Stimulated activated CD4-positive, alpha-beta T cell treated with anti-CD3 and anti-CD28 coated beads, Interleukin-12 subunit alpha, Interleukin-12 subunit beta, amount 100 ng/mL, for 48 hours (primary cell): Measurements from ENCODE around the gene IGFBP2.

Experiments
- DNase-seq, 3 donors: peaks; one replicate each; pipeline ENCODE4 v3.0.0-alpha.2; 2020; ENCODE audit warnings: low read depth in 2 of 3, low spot score in 1 of 3

IGFBP2 gene

DNA sequence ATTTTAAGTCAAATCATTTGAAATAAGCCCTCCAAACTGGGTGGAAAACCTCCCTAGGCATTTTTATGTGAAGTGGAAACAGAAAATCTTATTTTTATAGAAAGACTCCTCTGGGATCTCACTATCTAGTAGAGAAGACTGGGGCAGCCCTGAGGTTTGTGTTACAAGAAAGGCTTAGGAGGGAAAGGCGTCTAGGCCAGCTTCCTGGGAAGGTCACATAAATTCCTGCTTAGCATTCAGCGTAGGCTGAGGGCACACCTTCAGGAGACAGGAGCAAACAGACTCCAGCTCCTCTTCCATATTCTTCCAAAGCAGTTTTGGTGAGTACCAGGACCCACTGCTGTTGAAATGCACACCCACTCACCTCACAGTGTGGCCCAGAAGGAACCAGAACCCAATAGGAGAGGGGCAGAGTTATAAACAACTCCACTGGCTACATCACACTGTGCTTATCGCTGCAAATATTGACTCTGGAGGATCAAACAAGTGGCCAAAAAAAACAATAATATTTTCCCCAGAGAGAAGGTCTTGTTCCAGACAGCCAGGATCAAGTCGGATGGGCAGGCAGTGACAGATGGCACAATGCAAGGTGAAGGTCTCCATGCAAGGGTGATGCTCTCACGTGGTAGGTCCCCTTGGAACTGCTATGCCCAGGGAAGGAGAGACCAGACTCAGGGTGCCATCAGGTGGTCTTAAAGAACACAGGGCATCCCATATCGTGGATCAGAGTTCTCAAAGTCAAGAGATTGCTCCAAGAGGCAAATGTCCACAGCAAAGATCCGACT lies 17.7 kb upstream of the IGFBP2 start:
- DNase-seq: no peak

DNA sequence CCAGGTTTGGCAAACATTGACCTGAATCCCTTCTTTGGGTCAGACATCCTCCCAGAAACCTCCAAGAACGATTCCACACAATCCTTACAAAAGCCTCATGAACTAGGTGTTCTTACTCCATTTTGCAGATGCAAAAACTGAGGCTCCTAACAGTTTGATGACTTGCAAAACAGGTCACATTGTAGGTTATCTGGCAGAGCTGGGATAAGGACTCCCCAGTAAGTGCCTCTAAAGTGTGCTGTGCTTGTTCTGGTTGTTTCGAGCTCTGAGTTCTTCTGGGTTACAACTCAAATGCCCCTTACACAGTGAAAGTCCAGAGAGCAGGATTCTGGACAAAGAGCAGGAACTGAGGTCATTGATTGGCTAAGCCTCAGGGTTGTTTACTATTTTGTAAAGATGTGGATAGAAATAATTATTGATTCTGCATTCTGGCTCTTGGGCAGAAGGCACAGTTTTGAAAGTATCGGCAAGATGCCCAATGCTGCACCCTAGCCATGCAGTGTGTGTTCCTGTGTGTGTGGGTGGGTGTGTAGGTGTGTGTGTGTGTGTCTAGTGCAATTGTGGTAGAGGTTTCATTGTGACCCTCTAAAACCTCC lies 17.0 kb upstream of the IGFBP2 start:
- no peak for DNase-seq

DNA sequence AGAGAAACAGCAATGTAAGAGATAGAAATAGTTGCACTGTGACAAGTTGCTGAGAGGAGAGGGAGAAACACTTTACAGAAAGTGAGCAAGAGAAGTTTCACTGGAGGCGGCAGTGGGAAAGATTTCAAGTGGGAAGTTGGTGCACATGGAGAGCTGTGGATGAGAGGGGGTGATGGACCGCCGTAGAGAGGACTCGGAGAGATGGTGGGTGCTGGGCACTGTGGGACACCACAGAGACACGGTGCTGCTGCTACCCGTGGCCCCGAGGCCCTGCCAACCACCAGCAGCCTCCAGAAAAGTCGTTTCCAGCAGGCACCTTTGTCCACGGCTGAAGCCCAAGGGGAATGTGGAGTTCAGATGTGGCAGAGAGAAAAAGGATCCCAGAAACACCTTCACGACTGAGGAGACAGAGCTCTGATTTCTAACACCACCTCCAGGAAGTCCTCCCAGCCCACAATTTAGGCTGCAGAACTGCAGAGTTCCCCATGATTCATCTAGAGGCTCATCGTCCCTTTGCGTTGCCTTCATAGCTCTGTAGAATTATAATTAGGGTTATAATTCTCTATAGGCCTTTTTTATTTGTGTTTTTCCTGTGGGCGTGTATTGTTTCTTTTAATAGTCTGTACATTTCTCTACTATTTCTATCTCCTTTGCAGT lies 15.9 kb upstream of the IGFBP2 start:
- no peak for DNase-seq

DNA sequence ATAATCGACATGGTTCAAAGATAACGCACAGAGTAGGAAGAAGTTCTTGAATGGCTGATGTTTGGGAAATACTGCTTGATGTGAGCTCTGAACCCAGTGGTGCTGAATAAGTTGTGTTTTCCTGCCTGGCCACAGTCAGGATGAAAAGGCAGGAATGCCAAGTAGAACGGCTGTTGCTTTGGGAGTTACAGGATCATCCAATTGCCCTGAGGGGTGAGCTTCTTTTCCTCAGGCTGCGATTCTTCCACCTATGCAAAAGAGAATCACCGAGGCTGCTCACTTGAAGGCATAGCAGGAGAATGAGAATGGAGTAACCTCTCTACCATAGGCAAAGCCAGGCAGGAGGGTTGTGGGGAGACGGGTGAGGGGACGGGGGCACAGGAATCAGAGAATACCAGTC lies 14.4 kb upstream of the IGFBP2 start:
- DNase-seq: no peak

DNA sequence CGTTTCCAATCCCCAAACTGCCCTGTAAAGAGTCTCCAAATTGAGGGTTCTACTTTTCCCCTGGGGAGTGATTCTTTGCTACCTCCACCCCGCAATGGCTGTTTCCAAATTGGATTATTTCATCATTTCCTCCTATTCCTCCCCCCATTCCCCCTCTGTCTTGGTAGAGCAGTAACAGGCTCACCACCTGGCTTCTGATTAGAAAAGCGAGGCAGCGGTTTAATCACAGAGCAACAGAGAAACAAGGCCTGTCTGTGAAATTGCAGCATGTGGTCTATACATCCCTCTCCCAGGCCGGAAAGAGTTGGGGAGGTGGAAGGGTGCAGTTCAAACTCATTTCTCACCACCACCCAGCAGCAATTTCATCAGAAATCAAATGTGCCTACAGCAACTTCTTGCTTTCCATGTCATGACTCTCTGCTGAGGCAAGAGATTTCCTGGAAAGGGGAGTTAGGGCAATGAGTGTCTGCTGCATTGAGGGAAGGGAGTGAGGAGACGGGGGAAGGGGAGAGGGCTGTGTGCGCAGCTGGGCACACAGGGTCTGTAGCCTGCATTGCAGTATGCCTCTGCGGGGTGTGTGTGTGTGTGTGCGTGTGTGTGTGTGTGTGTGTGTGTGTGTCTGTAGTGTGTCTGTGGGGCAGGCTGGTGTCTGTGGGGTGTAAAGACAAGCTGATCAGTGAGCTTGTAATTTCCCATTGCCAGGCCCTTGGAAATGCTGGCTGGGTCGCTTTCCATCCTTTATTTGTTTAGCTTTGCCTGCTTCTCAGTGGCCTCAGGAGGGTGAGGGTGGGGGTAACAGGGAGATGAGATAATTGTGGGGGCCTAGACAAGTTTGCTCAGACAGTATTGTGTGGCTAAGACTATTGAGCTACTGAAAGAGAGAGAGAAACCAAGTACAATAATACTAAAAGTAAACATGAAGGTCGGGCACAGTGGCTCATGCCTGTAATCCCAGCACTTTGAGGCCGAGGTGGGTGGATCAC lies 13.5 kb upstream of the IGFBP2 start:
- DNase-seq: no peak

DNA sequence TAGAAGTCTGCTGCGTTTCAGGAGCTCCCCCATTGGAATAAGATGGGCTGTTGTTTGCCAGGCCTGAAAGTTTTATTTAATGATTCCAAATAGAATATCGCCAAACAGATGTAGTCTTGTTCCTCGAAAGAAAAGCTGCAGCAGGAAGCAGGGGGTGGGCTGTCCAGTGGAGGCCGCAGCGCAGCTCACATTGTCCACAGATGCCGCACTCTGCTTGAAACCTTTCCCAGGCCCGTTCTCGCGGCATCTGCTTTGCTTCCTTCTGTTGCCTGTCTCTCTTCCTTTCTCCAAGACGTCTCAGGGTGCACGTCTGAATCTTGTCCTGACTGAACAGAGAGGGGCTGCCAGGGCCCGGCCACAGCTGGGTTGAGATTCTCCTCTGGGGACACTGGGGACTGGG lies 12.4 kb upstream of the IGFBP2 start:
- no peak for DNase-seq

DNA sequence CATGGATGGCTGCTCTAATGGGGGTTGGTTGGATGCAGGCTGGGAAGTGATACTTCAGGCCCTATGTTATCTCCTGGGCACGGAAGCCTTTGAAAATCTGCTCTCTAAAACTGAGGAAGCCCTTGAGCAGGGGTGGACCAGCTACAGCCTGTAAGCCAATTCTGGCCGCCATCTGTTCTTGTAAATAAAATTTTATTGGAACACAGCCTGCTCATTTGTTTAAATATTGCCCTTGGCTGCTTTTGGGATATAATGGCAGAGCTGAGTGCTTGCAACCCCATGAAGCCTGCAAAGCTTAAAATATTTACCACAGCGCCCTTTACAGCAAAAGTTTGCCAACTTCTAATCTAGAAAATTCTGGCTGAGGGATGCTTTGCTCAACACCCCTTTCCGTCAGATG lies 11.9 kb upstream of the IGFBP2 start:
- no peak for DNase-seq

DNA sequence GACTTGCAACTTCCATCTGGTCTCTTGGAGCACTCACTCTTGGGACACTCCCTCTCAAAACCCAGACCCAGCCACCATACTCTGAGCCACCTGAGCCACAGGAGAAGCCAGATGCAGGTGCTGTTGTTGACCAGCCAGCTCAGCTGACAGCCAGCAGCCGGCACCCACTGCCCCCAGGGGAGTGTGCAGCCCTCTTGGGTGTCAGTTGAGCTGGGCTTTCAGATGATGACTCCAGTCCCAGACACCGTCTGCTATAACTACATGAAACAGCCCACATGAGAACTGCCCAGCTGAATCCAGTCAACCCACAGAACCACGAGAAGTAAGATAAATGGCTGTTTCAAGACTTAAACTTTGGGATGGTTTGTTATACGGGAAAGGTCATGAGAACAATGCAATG lies 10.7 kb upstream of the IGFBP2 start:
- DNase-seq: no peak

DNA sequence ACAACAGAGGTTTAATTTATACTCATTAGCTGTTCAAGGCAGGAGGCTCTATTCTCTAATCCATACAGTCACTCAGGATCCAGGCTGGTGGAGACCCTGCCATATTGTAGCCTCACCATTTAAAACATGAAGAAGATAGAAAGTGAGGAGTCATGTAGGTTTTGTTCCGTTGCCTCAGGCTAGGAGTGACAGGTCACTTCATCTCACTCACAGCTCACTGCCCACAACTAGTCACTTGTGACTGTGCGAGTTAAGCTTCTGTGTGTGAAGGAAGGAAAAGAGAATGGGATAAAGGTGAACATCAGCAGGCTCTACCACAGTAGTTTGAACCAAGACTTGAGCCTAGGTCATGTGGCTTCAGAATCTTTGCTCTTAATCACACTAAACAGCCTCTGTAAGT lies 9.0 kb upstream of the IGFBP2 start:
- no peak for DNase-seq

DNA sequence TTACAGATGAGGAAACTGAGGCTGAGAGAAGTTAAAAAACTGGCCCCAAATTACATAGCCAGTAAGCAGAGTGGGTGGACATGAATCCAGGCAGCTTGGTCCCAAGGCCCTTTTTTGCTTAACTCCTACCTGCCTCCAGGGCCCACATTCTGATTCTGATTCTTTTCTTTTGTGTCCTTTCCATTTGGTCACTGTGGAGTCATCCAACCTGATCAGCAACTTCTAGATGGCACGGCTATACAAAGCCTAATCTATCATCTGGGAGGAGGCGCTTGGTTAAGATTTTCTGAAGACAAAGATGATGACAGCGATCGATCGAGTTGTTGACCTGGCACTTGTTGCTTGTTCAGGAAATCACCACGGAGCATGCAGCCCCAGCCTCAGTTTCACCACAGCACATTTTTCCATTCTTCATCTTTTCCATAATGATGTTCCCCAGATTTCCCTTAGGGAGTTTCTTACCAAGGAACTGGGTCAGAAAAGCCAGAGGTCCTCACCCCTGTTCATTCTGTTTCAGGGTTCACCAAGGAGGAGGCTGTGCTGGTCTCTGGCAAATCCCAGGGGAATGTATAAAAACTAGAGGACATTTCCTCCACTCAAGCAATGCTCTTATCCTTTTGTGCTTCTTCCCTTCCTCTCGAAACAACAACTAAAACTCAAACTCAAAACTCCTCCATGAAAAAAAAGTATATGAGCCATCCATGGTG lies 6.9 kb upstream of the IGFBP2 start:
- no peak for DNase-seq

DNA sequence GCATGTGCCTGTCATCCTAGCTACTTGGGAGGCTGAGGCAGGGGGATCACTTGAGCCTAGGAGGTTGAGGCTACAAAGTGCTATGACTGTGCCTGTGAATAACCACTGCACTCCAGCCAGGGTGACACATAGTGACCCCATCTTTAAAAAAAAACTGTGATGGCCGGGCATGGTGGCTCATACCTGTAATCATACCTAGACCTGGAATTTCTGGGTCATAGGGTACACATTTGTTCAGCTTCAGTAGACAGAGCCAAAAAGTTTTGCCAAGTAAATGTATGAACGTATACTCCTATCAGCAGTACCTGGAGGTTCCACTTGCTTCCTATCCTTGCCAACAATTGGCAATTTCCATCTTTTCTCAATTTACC lies 6.4 kb upstream of the IGFBP2 start:
- DNase-seq: no peak

DNA sequence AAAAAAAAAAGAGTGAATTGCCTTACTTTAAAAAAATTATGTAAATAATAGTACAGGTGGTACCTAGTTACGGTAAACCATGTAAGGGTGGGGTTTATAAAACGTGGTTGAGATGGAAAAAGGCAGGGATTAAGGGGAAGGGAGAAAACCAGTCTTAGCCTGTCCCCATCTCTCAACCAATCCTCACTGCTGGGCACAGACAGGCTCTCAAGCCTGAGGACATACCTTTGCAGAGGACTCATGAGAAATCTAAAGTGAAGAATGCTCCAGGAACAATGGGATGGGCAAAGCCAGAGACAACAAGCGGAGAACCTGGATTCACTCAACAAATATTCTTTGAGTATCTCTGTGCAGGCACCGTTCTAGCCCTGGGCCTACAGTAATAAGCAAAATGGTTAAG lies 3.4 kb upstream of the IGFBP2 start:
- DNase-seq: no peak

DNA sequence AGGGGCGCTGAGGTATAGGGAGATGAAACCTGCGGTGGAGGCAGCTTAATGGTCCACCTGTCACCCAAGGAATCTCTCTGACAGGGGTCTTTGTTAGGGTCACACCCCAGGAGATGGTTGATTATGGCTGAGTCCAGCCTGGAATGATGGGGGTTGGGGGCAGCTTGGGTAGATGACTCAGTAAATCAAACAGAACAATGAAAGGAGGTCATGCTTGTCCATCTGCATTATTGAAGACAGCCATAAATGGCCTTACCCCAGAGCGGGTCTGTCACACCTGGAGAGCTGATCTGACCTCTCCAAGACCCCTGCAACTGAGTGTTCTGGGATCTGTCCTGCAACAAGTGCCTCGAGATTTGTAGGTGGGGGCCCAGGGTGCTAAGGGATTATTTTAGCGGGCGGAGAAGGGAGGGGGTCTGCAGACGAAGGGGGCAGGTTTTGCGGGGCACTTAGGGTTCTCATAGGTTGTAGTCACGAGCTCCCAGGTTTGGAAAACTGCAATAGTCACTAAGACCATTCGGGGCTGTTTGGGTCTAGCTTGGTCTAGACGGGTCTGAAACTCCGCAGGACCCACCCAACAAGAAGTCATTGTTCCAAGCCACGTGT lies 771 bp upstream of the IGFBP2 start:
- DNase-seq: no peak

DNA sequence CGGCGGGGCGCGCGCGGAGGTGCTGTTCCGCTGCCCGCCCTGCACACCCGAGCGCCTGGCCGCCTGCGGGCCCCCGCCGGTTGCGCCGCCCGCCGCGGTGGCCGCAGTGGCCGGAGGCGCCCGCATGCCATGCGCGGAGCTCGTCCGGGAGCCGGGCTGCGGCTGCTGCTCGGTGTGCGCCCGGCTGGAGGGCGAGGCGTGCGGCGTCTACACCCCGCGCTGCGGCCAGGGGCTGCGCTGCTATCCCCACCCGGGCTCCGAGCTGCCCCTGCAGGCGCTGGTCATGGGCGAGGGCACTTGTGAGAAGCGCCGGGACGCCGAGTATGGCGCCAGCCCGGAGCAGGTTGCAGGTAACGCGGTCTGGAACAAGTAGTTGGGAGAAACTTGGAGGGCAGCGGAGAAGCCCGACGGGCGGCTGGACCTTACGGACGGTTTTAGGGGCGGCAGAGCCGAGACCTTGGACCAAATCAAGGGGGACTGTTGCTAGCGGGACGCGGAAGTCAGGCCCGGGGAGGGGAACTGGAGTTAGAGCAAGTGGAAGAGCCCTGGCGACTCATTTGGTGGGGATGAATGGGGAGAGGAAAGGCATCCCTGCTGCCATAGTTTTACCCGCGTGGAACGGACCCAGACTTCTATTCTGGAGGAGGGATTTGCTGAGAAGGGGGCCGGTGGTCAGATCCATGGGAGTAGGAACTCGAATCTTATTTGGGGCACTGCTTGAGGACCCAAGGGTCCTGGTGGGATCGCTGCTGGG lies 573 bp downstream of the IGFBP2 start:
- DNase-seq: no peak

DNA sequence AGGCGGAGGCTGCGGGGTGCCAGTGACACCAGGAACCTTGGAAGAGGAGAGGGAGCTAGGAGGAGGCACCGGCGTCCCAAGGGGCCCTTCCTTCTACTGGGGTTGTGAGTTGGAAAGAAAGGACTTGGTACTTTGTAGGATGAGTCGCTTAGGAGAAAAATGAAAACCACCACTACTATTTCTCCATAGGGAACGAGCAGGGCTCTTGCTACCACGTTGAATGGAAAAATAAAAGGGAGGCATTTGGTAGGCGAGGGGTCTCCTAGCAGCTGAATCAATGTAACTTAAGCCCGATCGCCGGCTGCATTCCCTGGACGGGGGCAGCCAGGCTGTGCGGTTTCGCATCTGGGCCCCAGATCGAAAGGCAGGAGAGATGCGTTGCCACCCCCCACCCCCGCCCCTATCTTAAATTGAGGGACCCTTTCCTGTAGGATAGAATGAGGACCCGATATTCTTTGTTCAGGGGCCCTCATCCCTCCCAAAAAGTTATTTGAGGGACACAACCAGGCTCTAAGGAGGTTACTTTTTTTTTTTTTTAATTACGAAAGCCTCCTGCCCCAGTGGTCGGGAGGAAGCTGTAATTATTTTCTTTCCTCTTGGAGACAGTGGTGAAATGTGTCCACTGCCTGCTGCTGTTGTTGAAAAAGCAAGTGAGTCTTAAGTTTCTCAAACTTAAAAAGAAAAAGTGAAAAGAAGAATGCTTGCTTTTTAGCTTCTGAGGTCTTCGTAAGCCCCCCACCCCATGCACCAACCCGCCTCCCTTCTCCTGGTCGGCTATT lies 1.3 kb downstream of the IGFBP2 start:
- no peak for DNase-seq

DNA sequence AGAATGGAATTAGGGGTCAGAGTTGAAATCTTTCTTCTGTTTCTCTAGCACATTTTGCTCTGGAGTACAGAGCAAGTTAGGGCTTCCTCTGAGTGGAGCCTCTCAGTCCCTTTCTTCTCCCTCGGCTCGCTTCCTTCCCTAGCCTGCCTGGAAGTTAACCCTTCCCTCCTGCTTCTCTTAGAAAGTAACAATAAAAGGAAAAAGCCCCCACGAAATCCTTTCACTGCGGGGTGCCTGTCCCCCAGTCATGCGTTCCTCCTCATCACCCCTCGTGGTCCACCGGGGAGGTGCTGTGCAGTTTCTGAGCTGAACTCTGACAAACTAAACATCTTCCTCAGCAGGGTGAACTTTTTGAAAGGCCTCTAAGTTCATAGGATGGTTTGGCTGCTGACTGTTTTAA lies 2.0 kb downstream of the IGFBP2 start:
- no peak for DNase-seq

DNA sequence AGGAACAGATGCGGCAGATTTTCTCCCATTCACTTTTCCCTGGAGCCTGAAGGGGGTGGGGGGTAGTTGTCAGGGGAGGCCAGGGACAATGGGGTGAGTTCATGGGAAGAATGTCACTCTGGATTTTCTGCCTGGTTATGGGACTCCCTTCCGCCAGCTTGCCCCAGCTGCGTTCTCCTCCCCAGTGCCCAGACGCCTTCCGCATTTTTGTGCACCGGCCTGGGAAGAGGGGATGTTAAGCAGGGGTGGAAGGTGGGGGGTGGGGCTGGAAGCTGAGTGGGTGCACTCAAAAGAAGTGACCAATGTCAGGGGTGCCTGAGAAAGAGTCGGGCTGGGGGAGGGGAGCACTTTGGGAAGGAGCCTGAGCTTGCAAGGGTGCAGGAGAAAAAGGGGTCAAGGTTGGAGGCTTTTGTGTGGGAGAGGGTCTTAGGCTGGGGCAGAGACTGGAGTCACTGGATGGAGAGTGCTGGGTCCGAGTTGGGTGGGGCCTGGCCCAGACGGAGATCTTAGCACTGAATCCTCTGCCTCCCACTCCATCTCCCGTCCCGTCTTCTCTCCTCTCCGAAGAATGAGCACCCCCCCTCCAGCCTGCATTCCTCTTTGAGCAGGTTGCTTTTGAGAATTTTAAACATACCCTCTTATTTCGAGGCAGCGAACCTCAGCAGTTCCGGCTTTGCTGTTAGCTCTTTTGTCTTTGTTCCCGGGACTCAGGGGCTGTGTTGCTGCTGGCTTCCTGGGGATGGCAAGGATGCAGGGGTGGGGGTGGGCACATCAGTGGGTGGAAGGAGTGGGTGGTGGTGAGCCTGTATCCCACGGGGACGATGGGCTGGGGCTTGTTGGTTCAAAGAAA lies 2.7 kb downstream of the IGFBP2 start:
- DNase-seq: no peak
